T-helper 2 cell treated with Interferon-gamma antibody and Interleukin-4, amounts not matched to agents 5 μg/mL and 100 μg/mL, for 36 hours (primary cell): ENCODE results near the gene CCDC148.
"Not testable (repeated sequence)": the region's sequence is repeated elsewhere in the genome, so short reads cannot be mapped to it uniquely, and the experiment has no call there.

ENCODE experiments used
- DNase-seq: peaks from one replicate; pipeline ENCODE4 v3.0.0; 2021; ENCODE audit warnings: low spot score
- H3K27ac Mint-ChIP-seq: one replicate; pipeline ENCODE4 v1.8.0; 2021; ENCODE audit warnings: mild to moderate bottlenecking, mixed read lengths
- H3K27me3 Mint-ChIP-seq: one replicate; pipeline ENCODE4 v1.8.0; 2021; ENCODE audit warnings: low read depth, mixed read lengths
- H3K36me3 Mint-ChIP-seq: one replicate; pipeline ENCODE4 v1.8.0; 2021; ENCODE audit warnings: low read depth, mixed read lengths
- H3K4me1 Mint-ChIP-seq: one replicate; pipeline ENCODE4 v1.8.0; 2021; ENCODE audit warnings: low read depth, mixed read lengths
- H3K4me3 Mint-ChIP-seq: one replicate; pipeline ENCODE4 v1.8.0; 2022; ENCODE audit warnings: mild to moderate bottlenecking, moderate library complexity, mixed read lengths
- H3K9me3 Mint-ChIP-seq: one replicate; pipeline ENCODE4 v1.8.0; 2021; ENCODE audit warnings: mixed read lengths

Gene CCDC148

GRCh38 chr2:158337018-158337417, 119.5 kb downstream of the CCDC148 start:
- no peak overlapping the region for H3K27ac Mint-ChIP-seq
- DNase-seq: no peak
- H3K9me3 Mint-ChIP-seq: no peaks in the 10 kb centered on the region
- no peaks in the 10 kb centered on the region for H3K27me3 Mint-ChIP-seq
- no peak overlapping the region for H3K4me3 Mint-ChIP-seq
- no peaks in the 10 kb centered on the region for H3K4me1 Mint-ChIP-seq
- H3K36me3 Mint-ChIP-seq: no peaks in the 10 kb centered on the region

- H3K27me3 Mint-ChIP-seq, H3K9me3 Mint-ChIP-seq, DNase-seq, H3K27ac Mint-ChIP-seq, H3K4me3 Mint-ChIP-seq, H3K36me3 Mint-ChIP-seq, H3K4me1 Mint-ChIP-seq: not testable (repeated sequence)
Observed at GRCh38 chr2:158331799-158332198, 124.8 kb downstream of the CCDC148 start.

- Mint-ChIP-seq H3K36me3 (no peaks in the 10 kb centered on the region), H3K27me3 (no peaks in the 10 kb centered on the region), H3K9me3 (no peaks in the 10 kb centered on the region), H3K4me1 (no peaks in the 10 kb centered on the region), H3K27ac (no peak overlapping the region), H3K4me3 (no peak overlapping the region)
- no peak for DNase-seq
Observed at GRCh38 chr2:158325782-158326340, 130.7 kb downstream of the CCDC148 start.

GRCh38 chr2:158325031-158325781, 131.3 kb downstream of the CCDC148 start:
- H3K27ac Mint-ChIP-seq: no peak overlapping the region
- no peaks in the 10 kb centered on the region for H3K9me3 Mint-ChIP-seq
- H3K4me1 Mint-ChIP-seq: no peaks in the 10 kb centered on the region
- no peak for DNase-seq
- H3K27me3 Mint-ChIP-seq: no peaks in the 10 kb centered on the region
- no peak overlapping the region for H3K4me3 Mint-ChIP-seq
- no peaks in the 10 kb centered on the region for H3K36me3 Mint-ChIP-seq

- no peak for DNase-seq
- H3K36me3 Mint-ChIP-seq: no peaks in the 10 kb centered on the region
- peaks cover 2% of the 10 kb centered on the region for H3K27me3 Mint-ChIP-seq
- no peaks in the 10 kb centered on the region for H3K9me3 Mint-ChIP-seq
- no peak overlapping the region for H3K27ac Mint-ChIP-seq
- no peaks in the 10 kb centered on the region for H3K4me1 Mint-ChIP-seq
- no peak overlapping the region for H3K4me3 Mint-ChIP-seq
Observed at GRCh38 chr2:158323381-158323780, 133.2 kb downstream of the CCDC148 start.

- DNase-seq: no peak
- H3K9me3 Mint-ChIP-seq: no peaks in the 10 kb centered on the region
- H3K4me3 Mint-ChIP-seq: no peak overlapping the region
- peaks cover 2% of the 10 kb centered on the region for H3K27me3 Mint-ChIP-seq
- H3K36me3 Mint-ChIP-seq: no peaks in the 10 kb centered on the region
- H3K27ac Mint-ChIP-seq: no peak overlapping the region
- H3K4me1 Mint-ChIP-seq: no peaks in the 10 kb centered on the region
Observed at GRCh38 chr2:158321264-158321663, 135.3 kb downstream of the CCDC148 start.

- Mint-ChIP-seq H3K9me3 (no peaks in the 10 kb centered on the region), H3K4me1 (peaks cover 2% of the 10 kb centered on the region), H3K36me3 (no peaks in the 10 kb centered on the region), H3K27me3 (peaks cover 5% of the 10 kb centered on the region), H3K27ac (no peak overlapping the region), H3K4me3 (no peak overlapping the region)
- no peak for DNase-seq
Observed at GRCh38 chr2:158319269-158319668, 137.3 kb downstream of the CCDC148 start.

- H3K27me3 Mint-ChIP-seq: peaks cover 5% of the 10 kb centered on the region
- H3K9me3 Mint-ChIP-seq: no peaks in the 10 kb centered on the region
- H3K4me3 Mint-ChIP-seq: no peak overlapping the region
- H3K27ac Mint-ChIP-seq: no peak overlapping the region
- H3K36me3 Mint-ChIP-seq: no peaks in the 10 kb centered on the region
- peaks cover 2% of the 10 kb centered on the region for H3K4me1 Mint-ChIP-seq
- DNase-seq: no peak
Observed at GRCh38 chr2:158317642-158318041, 138.9 kb downstream of the CCDC148 start.

- Mint-ChIP-seq H3K36me3 (no peaks in the 10 kb centered on the region), H3K4me3 (no peak overlapping the region), H3K9me3 (no peaks in the 10 kb centered on the region), H3K4me1 (peaks cover 2% of the 10 kb centered on the region), H3K27me3 (peaks cover 5% of the 10 kb centered on the region), H3K27ac (no peak overlapping the region)
- DNase-seq: no peak
Observed at GRCh38 chr2:158315803-158316414, 140.6 kb downstream of the CCDC148 start.

- no peak for DNase-seq
- H3K4me1 Mint-ChIP-seq: peaks cover 2% of the 10 kb centered on the region
- H3K36me3 Mint-ChIP-seq: no peaks in the 10 kb centered on the region
- H3K9me3 Mint-ChIP-seq: no peaks in the 10 kb centered on the region
- no peak overlapping the region for H3K27ac Mint-ChIP-seq
- no peak overlapping the region for H3K4me3 Mint-ChIP-seq
- H3K27me3 Mint-ChIP-seq: peaks cover 5% of the 10 kb centered on the region
Observed at GRCh38 chr2:158315000-158315399, 141.6 kb downstream of the CCDC148 start.

GRCh38 chr2:158313734-158314133, 142.8 kb downstream of the CCDC148 start:
- Mint-ChIP-seq H3K27me3 (peaks cover 3% of the 10 kb centered on the region), H3K4me1 (peaks cover 2% of the 10 kb centered on the region), H3K4me3 (no peak overlapping the region), H3K36me3 (no peaks in the 10 kb centered on the region), H3K27ac (no peak overlapping the region), H3K9me3 (no peaks in the 10 kb centered on the region)
- no peak for DNase-seq

- H3K27ac Mint-ChIP-seq: no peak overlapping the region
- no peak overlapping the region for H3K4me3 Mint-ChIP-seq
- H3K36me3 Mint-ChIP-seq: no peaks in the 10 kb centered on the region
- H3K9me3 Mint-ChIP-seq: no peaks in the 10 kb centered on the region
- H3K27me3 Mint-ChIP-seq: peaks cover 3% of the 10 kb centered on the region
- no peak for DNase-seq
- peaks cover 2% of the 10 kb centered on the region for H3K4me1 Mint-ChIP-seq
Observed at GRCh38 chr2:158312981-158313380, 143.6 kb downstream of the CCDC148 start.

- H3K9me3 Mint-ChIP-seq, DNase-seq, H3K4me1 Mint-ChIP-seq, H3K4me3 Mint-ChIP-seq, H3K36me3 Mint-ChIP-seq, H3K27me3 Mint-ChIP-seq, H3K27ac Mint-ChIP-seq: not testable (repeated sequence)
Observed at GRCh38 chr2:158310407-158310806, 146.1 kb downstream of the CCDC148 start.

GRCh38 chr2:158305501-158305900, 151.1 kb downstream of the CCDC148 start:
- Mint-ChIP-seq H3K27me3 (no peaks in the 10 kb centered on the region), H3K4me1 (no peaks in the 10 kb centered on the region), H3K36me3 (no peaks in the 10 kb centered on the region), H3K9me3 (no peaks in the 10 kb centered on the region), H3K4me3 (no peak overlapping the region), H3K27ac (no peak overlapping the region)
- DNase-seq: no peak
